Measurements from ENCODE around the gene SLC31A1.

GRCh38 chr9:113222482-113222841 is 1.1 kb downstream of the SLC31A1 start:
- TF ChIP-seq EZH2 (IDR thresholded peaks at IDR 0.05; ENCODE audit: low read depth, low read length, severe bottlenecking) (no peak), CHD2 (IDR thresholded peaks at IDR 0.05; ENCODE audit: low read length) (no peak), GABPA (IDR thresholded peaks at IDR 0.05; ENCODE audit: borderline replicate concordance, insufficient read depth, low read length) (no peak), POLR2A (IDR thresholded peaks at IDR 0.05; ENCODE audit: control extremely low read depth in 1 of 2, low read depth in 2 of 2, low read length in 2 of 2) (no peak), CREB1 (IDR thresholded peaks at IDR 0.05) (no peak), JUND (IDR thresholded peaks at IDR 0.05; ENCODE audit: low read length) (no peak), CTCF (IDR thresholded peaks at IDR 0.05; ENCODE audit: control extremely low read depth in 1 of 3, insufficient read depth in 1 of 3, low read depth in 1 of 3, low read length in 3 of 3) (no peak), SP1 (IDR thresholded peaks at IDR 0.05; ENCODE audit: low read depth, low read length) (no peak), HDAC6 (IDR thresholded peaks at IDR 0.05; ENCODE audit: low read depth, low read length) (no peak), JUN (IDR thresholded peaks at IDR 0.05; ENCODE audit: low read depth, low read length) (no peak), EP300 (IDR thresholded peaks at IDR 0.05; ENCODE audit: borderline replicate concordance in 1 of 2, low read depth in 2 of 2, low read length in 2 of 2) (no peak), RFX5 (IDR thresholded peaks at IDR 0.05; ENCODE audit: borderline replicate concordance, low read depth, low read length) (no peak)
